ENCODE results near the gene PLA2G6. TPM values are rescaled to one million over a fixed set of nuclear protein-coding genes. Genes with fewer than 3 reads are reported as not detected.

PLA2G6 gene
- total RNA-seq, 2 donors from 2014 or later = 24.1 to 38.5 TPM

- intact Hi-C loops (cut with DNase I) = no loop called here
- TF ChIP-seq CTCF (IDR thresholded peaks at IDR 0.05) = no peak
- DNase-seq = no peak
- H3K4me3 ChIP-seq = no peak overlapping the region
- no peaks in the 10 kb centered on the region for H3K27me3 ChIP-seq
- H3K9ac ChIP-seq (ENCODE audit: low read depth in 2 of 2, low read length in 2 of 2) = no peak overlapping the region
- H3K9me3 ChIP-seq = no peaks in the 10 kb centered on the region
- no peaks in the 10 kb centered on the region for H3K36me3 ChIP-seq
- H3K4me1 ChIP-seq = no peaks in the 10 kb centered on the region
- no peak overlapping the region for H3K27ac ChIP-seq
Observed at GRCh38 chr22:38199826-38200559, 18.4 kb upstream of the PLA2G6 start.

GRCh38 chr22:38196791-38197419, 15.3 kb upstream of the PLA2G6 start:
- Histone ChIP-seq H3K36me3 (no peaks in the 10 kb centered on the region), H3K27ac (no peak overlapping the region), H3K9ac (ENCODE audit: low read depth in 2 of 2, low read length in 2 of 2) (peak overlapping the region in 1 of 2 donors; percentile 46), H3K27me3 (no peaks in the 10 kb centered on the region), H3K4me3 (no peak overlapping the region), H3K9me3 (no peaks in the 10 kb centered on the region), H3K4me1 (no peaks in the 10 kb centered on the region)
- intact Hi-C loops (cut with DNase I) = no loop called here
- peak; percentile 54 for DNase-seq
- TF ChIP-seq CTCF (IDR thresholded peaks at IDR 0.05) = no peak

DNA sequence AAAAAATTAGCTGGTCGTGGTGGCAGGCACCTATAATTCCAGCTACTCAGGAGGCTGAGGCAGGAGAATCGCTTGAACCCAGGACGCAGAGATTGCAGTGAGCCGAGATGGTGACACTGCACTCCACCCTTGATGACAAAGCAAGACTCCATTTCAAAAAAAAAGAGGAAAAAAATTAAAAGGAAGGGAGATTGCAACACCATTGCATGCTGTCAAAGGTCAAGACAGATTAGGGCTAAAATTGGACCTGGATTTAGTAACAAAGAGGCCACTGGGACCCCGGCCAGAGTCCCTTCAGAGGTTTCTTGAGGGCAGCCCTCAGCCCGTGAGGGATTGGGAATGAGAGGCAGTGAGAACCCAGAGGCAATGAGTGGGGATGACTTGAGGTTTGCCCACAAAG, 11.9 kb upstream of the PLA2G6 start:
- Histone ChIP-seq H3K9ac (ENCODE audit: low read depth in 2 of 2, low read length in 2 of 2) (no peak overlapping the region), H3K4me1 (no peaks in the 10 kb centered on the region), H3K27me3 (no peaks in the 10 kb centered on the region), H3K9me3 (no peaks in the 10 kb centered on the region), H3K4me3 (no peak overlapping the region), H3K27ac (no peak overlapping the region), H3K36me3 (no peaks in the 10 kb centered on the region)
- DNase-seq = no peak
- intact Hi-C loops (cut with DNase I) = no loop called here
- TF ChIP-seq CTCF (IDR thresholded peaks at IDR 0.05) = no peak

DNA sequence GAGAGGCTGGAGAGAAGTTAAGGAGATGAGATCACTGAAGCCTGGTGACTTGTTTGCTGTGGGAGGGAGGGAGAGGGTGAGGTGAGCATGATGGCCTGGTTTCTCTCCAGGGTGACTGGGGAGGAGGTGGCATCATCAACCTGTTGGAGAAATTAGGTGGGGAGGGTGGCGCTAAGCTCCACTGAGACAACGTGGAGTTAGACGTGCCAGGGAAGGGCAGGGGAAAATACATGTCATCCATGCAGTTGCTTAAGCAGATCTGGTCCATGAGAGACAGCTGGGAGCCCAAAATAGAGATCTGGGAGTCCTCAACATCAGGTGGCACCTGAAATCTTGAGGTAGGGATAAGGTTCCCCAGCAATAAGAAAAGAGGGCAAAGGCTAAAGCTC, 10.8 kb upstream of the PLA2G6 start:
- Histone ChIP-seq H3K4me3 (no peak overlapping the region), H3K9ac (ENCODE audit: low read depth in 2 of 2, low read length in 2 of 2) (peak overlapping the region in 1 of 2 donors; percentile 9), H3K27ac (no peak overlapping the region), H3K36me3 (no peaks in the 10 kb centered on the region), H3K27me3 (no peaks in the 10 kb centered on the region), H3K4me1 (no peaks in the 10 kb centered on the region), H3K9me3 (no peaks in the 10 kb centered on the region)
- DNase-seq = no peak
- intact Hi-C loops (cut with DNase I) = no loop called here
- no peak for TF ChIP-seq CTCF (IDR thresholded peaks at IDR 0.05)

GRCh38 chr22:38191731-38192474, 10.3 kb upstream of the PLA2G6 start:
- Histone ChIP-seq H3K36me3 (no peaks in the 10 kb centered on the region), H3K4me1 (no peaks in the 10 kb centered on the region), H3K27ac (no peak overlapping the region), H3K9me3 (no peaks in the 10 kb centered on the region), H3K27me3 (no peaks in the 10 kb centered on the region), H3K4me3 (no peak overlapping the region), H3K9ac (ENCODE audit: low read depth in 2 of 2, low read length in 2 of 2) (peak overlapping the region in 1 of 2 donors; percentile 9)
- peak; percentile 52 for DNase-seq
- TF ChIP-seq CTCF (IDR thresholded peaks at IDR 0.05) = no peak
- intact Hi-C loops (cut with DNase I) = no loop called here

Measured in colonic mucosa (tissue), 4 donors.